Measurements from ENCODE around the gene NACAD. TPM values are rescaled to one million over a fixed set of nuclear protein-coding genes. Genes with fewer than 3 reads are reported as not detected.

The NACAD gene, protein sequence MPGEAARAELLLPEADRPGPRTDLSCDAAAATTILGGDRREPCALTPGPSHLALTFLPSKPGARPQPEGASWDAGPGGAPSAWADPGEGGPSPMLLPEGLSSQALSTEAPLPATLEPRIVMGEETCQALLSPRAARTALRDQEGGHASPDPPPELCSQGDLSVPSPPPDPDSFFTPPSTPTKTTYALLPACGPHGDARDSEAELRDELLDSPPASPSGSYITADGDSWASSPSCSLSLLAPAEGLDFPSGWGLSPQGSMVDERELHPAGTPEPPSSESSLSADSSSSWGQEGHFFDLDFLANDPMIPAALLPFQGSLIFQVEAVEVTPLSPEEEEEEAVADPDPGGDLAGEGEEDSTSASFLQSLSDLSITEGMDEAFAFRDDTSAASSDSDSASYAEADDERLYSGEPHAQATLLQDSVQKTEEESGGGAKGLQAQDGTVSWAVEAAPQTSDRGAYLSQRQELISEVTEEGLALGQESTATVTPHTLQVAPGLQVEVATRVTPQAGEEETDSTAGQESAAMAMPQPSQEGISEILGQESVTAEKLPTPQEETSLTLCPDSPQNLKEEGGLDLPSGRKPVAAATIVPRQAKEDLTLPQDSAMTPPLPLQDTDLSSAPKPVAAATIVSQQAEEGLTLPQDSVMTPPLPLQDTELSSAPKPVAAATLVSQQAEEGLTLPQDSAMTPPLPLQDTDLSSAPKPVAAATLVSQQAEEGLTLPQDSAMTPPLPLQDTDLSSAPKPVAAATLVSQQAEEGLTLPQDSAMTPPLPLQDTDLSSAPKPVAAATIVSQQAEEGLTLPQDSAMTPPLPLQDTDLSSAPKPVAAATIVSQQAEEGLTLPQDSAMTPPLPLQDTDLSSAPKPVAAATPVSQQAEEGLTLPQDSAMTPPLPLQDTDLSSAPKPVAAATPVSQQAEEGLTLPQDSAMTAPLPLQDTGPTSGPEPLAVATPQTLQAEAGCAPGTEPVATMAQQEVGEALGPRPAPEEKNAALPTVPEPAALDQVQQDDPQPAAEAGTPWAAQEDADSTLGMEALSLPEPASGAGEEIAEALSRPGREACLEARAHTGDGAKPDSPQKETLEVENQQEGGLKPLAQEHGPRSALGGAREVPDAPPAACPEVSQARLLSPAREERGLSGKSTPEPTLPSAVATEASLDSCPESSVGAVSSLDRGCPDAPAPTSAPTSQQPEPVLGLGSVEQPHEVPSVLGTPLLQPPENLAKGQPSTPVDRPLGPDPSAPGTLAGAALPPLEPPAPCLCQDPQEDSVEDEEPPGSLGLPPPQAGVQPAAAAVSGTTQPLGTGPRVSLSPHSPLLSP (N-terminal part only)
- total RNA-seq: under 1 TPM; 0.05 to 0.16 TPM

DNA sequence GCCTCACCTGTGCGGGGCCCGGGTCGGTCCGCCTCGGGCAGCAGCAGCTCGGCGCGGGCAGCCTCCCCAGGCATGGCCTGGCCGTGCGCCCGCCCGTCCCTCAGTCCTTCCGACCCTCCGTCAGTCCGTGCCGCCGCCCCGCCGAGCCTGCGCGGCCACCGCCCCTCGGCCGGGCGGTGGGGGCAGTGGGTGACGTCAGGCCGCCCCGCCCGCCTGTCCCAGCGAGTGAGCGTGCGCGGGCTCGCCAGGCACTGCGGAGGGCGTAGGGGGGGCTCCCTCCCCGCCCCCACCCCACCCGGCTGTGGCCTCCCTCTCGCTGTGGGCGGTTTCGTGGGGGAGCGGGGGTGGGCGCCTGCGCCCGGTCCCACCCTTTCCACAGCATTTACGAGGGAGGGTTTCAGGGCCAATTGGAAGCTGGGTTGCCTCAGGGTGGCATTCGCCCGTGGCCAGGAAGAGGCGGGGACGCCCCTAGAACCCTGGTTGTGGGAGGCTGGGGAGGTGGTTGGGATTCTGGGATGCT is at the start of gene NACAD:
NACAD (minus strand) TSS at position 149 of the 520 bp plus-strand sequence; CDS start at position 74, 75 bp downstream.
- ChIA-PET CTCF (interaction anchor here (0.7 to 1.1 kb wide), 2 partner anchors 17 to 232 kb away, joined by 3 read pairs; no protein-coding TSS in a partner anchor), POLR2A (interaction anchor here (0.6 to 1.3 kb wide), 2 partner anchors 23 to 732 kb away, joined by 3 to 6 read pairs; partner anchors contain the start of gene TBRG4)
- DNase-seq (no peak), ATAC-seq (peak; percentile 57)
- Mint-ChIP-seq H3K27me3 (ENCODE audit: low read depth) (peaks cover 24% of the 10 kb centered on the region), H3K9me3 (ENCODE audit: insufficient read depth) (no peaks in the 10 kb centered on the region), H3K36me3 (ENCODE audit: low read depth) (no peaks in the 10 kb centered on the region), H3K4me1 (ENCODE audit: low read depth) (peaks cover 9% of the 10 kb centered on the region), H3K27ac (no peak within 1 kb of the TSS), H3K4me3 (peak within 1 kb of the TSS; percentile 68)

- Mint-ChIP-seq H3K4me3 (no peak overlapping the region), H3K27ac (peak overlapping the region; percentile 27), H3K4me1 (ENCODE audit: low read depth) (peaks cover 19% of the 10 kb centered on the region), H3K36me3 (ENCODE audit: low read depth) (no peaks in the 10 kb centered on the region), H3K9me3 (ENCODE audit: insufficient read depth) (no peaks in the 10 kb centered on the region), H3K27me3 (ENCODE audit: low read depth) (peaks cover 9% of the 10 kb centered on the region)
- ChIA-PET CTCF (interaction anchor here (0.6 to 6.0 kb wide), 42 partner anchors 9 to 601 kb away, joined by 3 to 90 read pairs (median 6); partner anchors contain the start of genes MYO1G, PURB and TBRG4), POLR2A (interaction anchor here (0.6 to 5.9 kb wide), 11 partner anchors 17 to 554 kb away, joined by 3 to 38 read pairs (median 4); partner anchors contain the start of genes H2AZ2, PURB, TBRG4 and TMED4)
- peak; percentile 82 for ATAC-seq
- peak; percentile 85 for DNase-seq
Observed at GRCh38 chr7:45136106-45137060, 47.6 kb upstream of the NACAD start.

GRCh38 chr7:45133877-45134276 is 45.1 kb upstream of the NACAD start:
- CTCF ChIA-PET: interaction anchor here (1.2 to 6.0 kb wide), 2 partner anchors 21 to 160 kb away, joined by 3 to 90 read pairs; no protein-coding TSS in a partner anchor
- H3K4me1 Mint-ChIP-seq (ENCODE audit: low read depth): peaks cover 15% of the 10 kb centered on the region
- POLR2A ChIA-PET: interaction anchor here (5.9 kb wide), 1 partner anchor 22 kb away, joined by 38 read pairs; the partner anchor contains the start of gene TBRG4
- no peak overlapping the region for H3K4me3 Mint-ChIP-seq
- DNase-seq (no peak), ATAC-seq (no peak)
- no peaks in the 10 kb centered on the region for H3K36me3 Mint-ChIP-seq (ENCODE audit: low read depth)
- H3K27me3 Mint-ChIP-seq (ENCODE audit: low read depth): peaks cover 6% of the 10 kb centered on the region
- H3K9me3 Mint-ChIP-seq (ENCODE audit: insufficient read depth): no peaks in the 10 kb centered on the region
- H3K27ac Mint-ChIP-seq: no peak overlapping the region

DNA sequence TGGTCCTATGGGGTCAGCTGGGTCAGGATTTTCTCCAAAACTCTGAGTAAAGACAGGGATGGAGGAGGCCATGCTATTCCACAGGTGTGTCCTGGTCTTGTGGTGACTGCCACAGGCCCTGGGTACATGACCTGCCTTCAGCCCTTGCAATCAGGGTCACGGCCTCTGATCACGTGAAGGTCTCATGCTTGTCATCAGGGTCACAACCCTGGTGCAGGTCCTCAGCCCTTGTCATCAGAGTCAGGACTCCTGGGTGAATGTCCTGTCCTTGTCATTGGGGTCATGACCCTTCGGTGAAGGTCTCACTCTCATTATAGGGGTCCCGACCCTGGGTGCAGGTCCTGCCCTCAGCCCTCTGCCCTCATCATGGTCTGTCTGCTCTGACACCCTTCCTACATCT is 44.6 kb upstream of the NACAD start:
- CTCF ChIA-PET: interaction anchor here (1.2 to 6.0 kb wide), 2 partner anchors 20 to 160 kb away, joined by 3 to 90 read pairs; no protein-coding TSS in a partner anchor

DNA sequence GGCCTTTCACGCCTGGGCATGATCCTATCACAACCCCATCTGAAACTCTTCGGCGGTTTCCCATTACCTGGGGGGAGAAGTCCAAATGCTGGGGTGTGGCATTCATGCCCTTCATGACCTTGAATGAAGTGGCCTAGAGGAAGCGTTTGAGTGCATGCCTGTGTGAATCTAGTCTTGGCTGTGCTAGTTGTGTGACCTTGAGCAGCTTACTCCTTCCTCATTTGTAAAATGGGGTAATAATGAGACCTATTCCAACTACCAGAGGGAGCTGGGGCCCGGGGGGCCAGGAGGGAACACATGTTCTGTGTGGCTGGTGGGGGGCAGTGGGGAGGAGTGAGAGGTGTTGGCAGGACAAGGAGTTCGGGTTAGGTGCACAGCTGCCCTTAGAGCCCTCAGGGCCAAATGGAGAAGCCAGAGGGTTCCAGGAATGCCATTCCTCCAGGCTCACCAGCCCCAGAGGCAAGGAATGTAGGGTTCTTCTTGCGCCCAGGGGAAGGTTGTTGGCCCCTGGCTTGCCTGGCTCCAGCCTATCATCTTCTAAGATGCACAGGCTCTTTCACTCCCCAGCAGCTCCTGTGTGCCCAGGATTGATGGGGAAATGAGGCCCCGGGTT is 44.0 kb upstream of the NACAD start:
- H3K36me3 Mint-ChIP-seq (ENCODE audit: low read depth): no peaks in the 10 kb centered on the region
- no peak overlapping the region for H3K4me3 Mint-ChIP-seq
- peak overlapping the region; percentile 7 for H3K27ac Mint-ChIP-seq
- no peaks in the 10 kb centered on the region for H3K9me3 Mint-ChIP-seq (ENCODE audit: insufficient read depth)
- ATAC-seq (no peak), DNase-seq (no peak)
- H3K4me1 Mint-ChIP-seq (ENCODE audit: low read depth): peaks cover 15% of the 10 kb centered on the region
- ChIA-PET CTCF (interaction anchor here (1.2 to 6.0 kb wide), 2 partner anchors 20 to 159 kb away, joined by 3 to 90 read pairs; no protein-coding TSS in a partner anchor), POLR2A (interaction anchor here (5.9 kb wide), 1 partner anchor 21 kb away, joined by 38 read pairs; the partner anchor contains the start of gene TBRG4)
- H3K27me3 Mint-ChIP-seq (ENCODE audit: low read depth): peaks cover 4% of the 10 kb centered on the region

More for the DNA sequence above, 44.6 kb upstream of the NACAD start:
- H3K36me3 Mint-ChIP-seq (ENCODE audit: low read depth): no peaks in the 10 kb centered on the region
- POLR2A ChIA-PET: interaction anchor here (5.9 kb wide), 1 partner anchor 22 kb away, joined by 38 read pairs; the partner anchor contains the start of gene TBRG4
- H3K4me3 Mint-ChIP-seq: no peak overlapping the region
- H3K27ac Mint-ChIP-seq: no peak overlapping the region
- ATAC-seq (no peak), DNase-seq (no peak)
- H3K27me3 Mint-ChIP-seq (ENCODE audit: low read depth): peaks cover 6% of the 10 kb centered on the region
- H3K4me1 Mint-ChIP-seq (ENCODE audit: low read depth): peaks cover 15% of the 10 kb centered on the region
- H3K9me3 Mint-ChIP-seq (ENCODE audit: insufficient read depth): no peaks in the 10 kb centered on the region

GRCh38 chr7:45131891-45132290 is 43.1 kb upstream of the NACAD start:
- Mint-ChIP-seq H3K27ac (no peak overlapping the region), H3K9me3 (ENCODE audit: insufficient read depth) (no peaks in the 10 kb centered on the region), H3K36me3 (ENCODE audit: low read depth) (no peaks in the 10 kb centered on the region), H3K4me3 (no peak overlapping the region), H3K4me1 (ENCODE audit: low read depth) (peaks cover 15% of the 10 kb centered on the region), H3K27me3 (ENCODE audit: low read depth) (peaks cover 2% of the 10 kb centered on the region)
- ATAC-seq (no peak), DNase-seq (no peak)
- ChIA-PET POLR2A (no interaction called here), CTCF (no interaction called here)

DNA sequence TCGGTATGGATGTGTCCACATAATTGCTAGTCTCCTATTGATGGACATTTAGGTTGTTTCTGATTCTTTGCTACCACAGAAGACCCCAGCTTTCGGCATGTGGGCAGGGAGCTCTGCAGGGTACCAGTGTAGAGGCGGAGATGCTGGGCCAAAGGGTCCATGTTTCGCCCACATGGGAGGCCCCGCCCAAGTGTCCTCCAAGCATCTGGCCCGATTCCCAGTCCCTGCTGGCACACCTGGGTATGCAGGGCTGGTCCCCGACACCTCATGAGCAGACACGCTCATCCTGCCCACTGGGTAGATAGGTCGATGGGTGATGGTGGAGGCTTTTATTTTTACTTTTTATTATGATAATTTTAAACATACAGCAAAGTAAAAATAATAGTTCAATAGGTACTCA is 42.1 kb upstream of the NACAD start:
- CTCF ChIA-PET: no interaction called here
- no peak overlapping the region for H3K4me3 Mint-ChIP-seq
- no peaks in the 10 kb centered on the region for H3K36me3 Mint-ChIP-seq (ENCODE audit: low read depth)
- no peaks in the 10 kb centered on the region for H3K9me3 Mint-ChIP-seq (ENCODE audit: insufficient read depth)
- H3K27ac Mint-ChIP-seq: no peak overlapping the region
- no peak for DNase-seq
- ATAC-seq: no peak
- H3K27me3 Mint-ChIP-seq (ENCODE audit: low read depth): no peaks in the 10 kb centered on the region
- POLR2A ChIA-PET: no interaction called here
- peaks cover 7% of the 10 kb centered on the region for H3K4me1 Mint-ChIP-seq (ENCODE audit: low read depth)

DNA sequence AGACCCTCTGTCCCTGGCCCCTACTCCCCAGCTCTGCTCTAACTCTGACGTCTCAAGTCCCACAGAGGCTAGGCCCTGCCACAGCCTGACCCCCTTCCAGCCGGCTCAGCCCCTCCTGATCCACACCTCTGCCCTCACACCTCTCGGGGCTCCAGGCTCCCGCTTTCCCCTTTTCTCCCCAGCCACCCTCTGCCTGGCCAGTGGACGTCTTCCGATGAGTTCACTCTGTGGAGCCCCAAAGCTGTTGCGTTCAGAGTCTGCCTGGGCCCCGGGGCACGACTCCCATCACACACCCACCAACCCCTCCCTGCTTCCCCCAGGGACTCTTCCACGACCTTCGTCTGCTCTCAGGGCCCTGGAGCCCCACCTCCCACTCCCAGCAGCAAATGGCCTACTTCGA is 41.1 kb upstream of the NACAD start:
- Mint-ChIP-seq H3K36me3 (ENCODE audit: low read depth) (no peaks in the 10 kb centered on the region), H3K9me3 (ENCODE audit: insufficient read depth) (no peaks in the 10 kb centered on the region), H3K27ac (peak overlapping the region; percentile 70), H3K4me1 (ENCODE audit: low read depth) (no peaks in the 10 kb centered on the region), H3K27me3 (ENCODE audit: low read depth) (no peaks in the 10 kb centered on the region), H3K4me3 (no peak overlapping the region)
- DNase-seq: no peak
- ChIA-PET POLR2A (no interaction called here), CTCF (no interaction called here)
- ATAC-seq: no peak

DNA sequence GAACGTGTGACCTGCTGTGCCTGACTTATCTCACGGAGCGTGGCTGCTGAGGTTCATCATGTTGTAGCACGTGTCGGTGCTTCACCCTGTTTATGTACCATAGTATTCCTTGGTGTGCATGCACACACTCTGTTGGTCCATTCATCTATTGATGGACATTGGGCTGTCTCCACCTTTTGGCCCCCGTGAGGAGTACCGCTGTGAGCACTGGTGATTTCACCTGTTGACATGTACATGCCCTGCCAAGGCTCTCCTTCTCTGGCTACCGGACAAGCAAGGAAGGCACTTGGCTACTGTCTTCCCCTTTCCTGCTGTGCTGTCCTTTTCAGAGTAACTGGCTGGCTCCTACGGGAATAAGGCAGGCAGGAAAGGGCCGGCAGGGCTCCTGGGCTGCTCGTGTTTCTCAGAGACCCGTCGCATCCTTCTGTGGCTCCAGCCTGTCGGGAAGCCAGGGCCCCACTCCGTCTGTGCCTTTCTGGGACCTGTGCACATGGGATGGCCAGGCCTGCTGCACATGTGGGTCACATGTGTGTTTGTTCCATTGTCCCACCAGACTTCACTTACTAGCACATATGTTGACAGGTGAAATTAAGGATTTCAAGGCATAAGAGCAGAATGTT is 40.5 kb upstream of the NACAD start:
- POLR2A ChIA-PET: no interaction called here
- H3K4me3 Mint-ChIP-seq: no peak overlapping the region
- ATAC-seq (no peak), DNase-seq (no peak)
- no peaks in the 10 kb centered on the region for H3K9me3 Mint-ChIP-seq (ENCODE audit: insufficient read depth)
- no peaks in the 10 kb centered on the region for H3K36me3 Mint-ChIP-seq (ENCODE audit: low read depth)
- CTCF ChIA-PET: no interaction called here
- no peak overlapping the region for H3K27ac Mint-ChIP-seq
- no peaks in the 10 kb centered on the region for H3K4me1 Mint-ChIP-seq (ENCODE audit: low read depth)
- H3K27me3 Mint-ChIP-seq (ENCODE audit: low read depth): no peaks in the 10 kb centered on the region

All from activated CD8-positive, alpha-beta T cell treated with anti-CD3 and anti-CD28 coated beads, Interleukin-2, amount 10 ng/mL, durations not matched to agents 7 days and 5 days (primary cell).